ENCODE results near the gene PLCL2.

The PLCL2 gene

GRCh38 chr3:17046623-17047022 is 161.9 kb downstream of the PLCL2 start:
- TF ChIP-seq CTCF (IDR thresholded peaks at IDR 0.05; ENCODE audit: low read depth, low read length): no peak
- DNase-seq (ENCODE audit: low read depth, low spot score): no peak
- in situ Hi-C loops (cut with HindIII; ENCODE audit: low sequenced_read_pairs): no loop called here
- no peak overlapping the region for H3K4me3 ChIP-seq (ENCODE audit: low read depth, low read length)

DNA sequence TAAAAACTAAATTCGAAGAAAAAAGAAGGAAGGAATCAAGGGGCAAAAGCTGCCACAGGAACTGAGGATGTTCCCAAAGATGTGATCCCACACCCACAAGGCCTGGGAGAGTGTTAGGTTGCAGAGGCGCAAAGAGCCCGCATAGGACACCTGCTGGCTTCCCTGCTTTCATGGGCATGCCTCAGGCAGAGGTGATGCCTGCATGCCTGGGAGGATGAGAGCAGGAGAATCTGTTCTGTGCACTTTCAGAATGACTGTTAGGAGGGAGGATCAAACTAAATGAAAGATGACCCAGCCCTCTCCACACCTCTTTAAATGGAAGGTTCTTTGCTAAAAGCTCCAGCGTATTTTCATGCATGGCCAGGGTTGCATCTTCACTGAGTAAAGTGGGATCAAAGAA is 162.4 kb downstream of the PLCL2 start:
- no peak for TF ChIP-seq CTCF (IDR thresholded peaks at IDR 0.05; ENCODE audit: low read depth, low read length)
- no peak overlapping the region for H3K4me3 ChIP-seq (ENCODE audit: low read depth, low read length)
- in situ Hi-C loops (cut with HindIII; ENCODE audit: low sequenced_read_pairs): no loop called here
- no peak for DNase-seq (ENCODE audit: low read depth, low spot score)

- no peak for DNase-seq (ENCODE audit: low read depth, low spot score)
- TF ChIP-seq CTCF (IDR thresholded peaks at IDR 0.05; ENCODE audit: low read depth, low read length): no peak
- H3K4me3 ChIP-seq (ENCODE audit: low read depth, low read length): no peak overlapping the region
- in situ Hi-C loops (cut with HindIII; ENCODE audit: low sequenced_read_pairs): no loop called here
These were observed 163.1 kb downstream of the PLCL2 start for GRCh38 chr3:17047894-17048293.

GRCh38 chr3:17050071-17050470 is 165.3 kb downstream of the PLCL2 start:
- in situ Hi-C loops (cut with HindIII; ENCODE audit: low sequenced_read_pairs): no loop called here
- no peak for DNase-seq (ENCODE audit: low read depth, low spot score)
- no peak for TF ChIP-seq CTCF (IDR thresholded peaks at IDR 0.05; ENCODE audit: low read depth, low read length)
- no peak overlapping the region for H3K4me3 ChIP-seq (ENCODE audit: low read depth, low read length)

DNA sequence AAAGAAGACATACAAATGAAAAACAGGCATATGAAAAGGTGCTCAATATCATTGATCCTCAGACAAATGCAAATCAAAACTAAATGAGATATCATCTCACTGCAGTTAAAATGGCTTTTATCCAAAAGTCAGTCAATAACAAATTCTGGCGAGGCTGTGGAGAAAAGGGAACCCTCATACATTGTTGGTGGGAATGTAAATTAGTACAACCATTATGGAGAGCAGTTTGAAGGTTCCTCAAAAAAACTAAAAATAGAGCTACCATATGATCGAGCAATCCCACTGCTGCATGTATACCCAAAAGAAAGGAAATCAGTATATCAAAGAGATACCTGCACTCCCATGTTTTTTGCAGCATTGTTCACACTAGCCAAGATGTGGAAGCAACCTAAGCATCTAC is 165.8 kb downstream of the PLCL2 start:
- no peak for DNase-seq (ENCODE audit: low read depth, low spot score)
- no peak overlapping the region for H3K4me3 ChIP-seq (ENCODE audit: low read depth, low read length)
- in situ Hi-C loops (cut with HindIII; ENCODE audit: low sequenced_read_pairs): no loop called here
- no peak for TF ChIP-seq CTCF (IDR thresholded peaks at IDR 0.05; ENCODE audit: low read depth, low read length)

DNA sequence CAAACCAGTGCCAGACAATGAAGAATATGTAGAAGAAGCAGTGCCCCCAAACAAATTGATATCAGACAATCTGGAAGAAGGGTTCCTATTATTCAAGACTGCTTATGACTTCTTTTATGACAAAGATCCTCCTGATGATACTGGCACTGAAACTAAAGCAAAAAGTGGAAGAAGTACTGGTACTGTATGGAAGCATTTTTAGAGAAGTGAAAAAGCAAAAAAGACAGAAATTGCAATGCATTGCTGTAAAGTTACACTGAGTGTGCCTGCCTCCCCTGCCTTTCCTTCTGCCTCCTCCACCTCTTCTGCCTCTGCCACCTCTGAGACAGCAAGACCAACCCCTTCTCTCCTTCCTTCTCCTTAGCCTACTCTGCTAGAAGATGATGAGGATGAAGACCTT is 167.6 kb downstream of the PLCL2 start:
- in situ Hi-C loops (cut with HindIII; ENCODE audit: low sequenced_read_pairs): no loop called here
- no peak overlapping the region for H3K4me3 ChIP-seq (ENCODE audit: low read depth, low read length)
- no peak for TF ChIP-seq CTCF (IDR thresholded peaks at IDR 0.05; ENCODE audit: low read depth, low read length)
- no peak for DNase-seq (ENCODE audit: low read depth, low spot score)

All from astrocyte of the spinal cord (primary cell).